A673 (cell line): ENCODE data around the gene BCAR3. TPM values are rescaled to one million over a fixed set of nuclear protein-coding genes. Genes with fewer than 3 reads are reported as not detected.

Experiments used
- BruUV-seq: library from RNA; stranded (reverse); fragments of 400-500 nt; replicated peaks from 2 replicates; lab custom pipeline; 2021; lab: Mats Ljungman, UMichigan
- CTCF ChIA-PET: fragments of 300-600 bp; sonication (Branson Sonifier 250); formaldehyde crosslinking; loops from one replicate; lab custom pipeline; 2022; ENCODE audit warnings: antibody characterized with exemption; lab: Charles Lee
- POLR2A ChIA-PET: fragments of 300-600 bp; sonication (Branson Sonifier 250); formaldehyde crosslinking; loops from one replicate; lab custom pipeline; 2022; ENCODE audit warnings: antibody characterized with exemption; ENCODE audit not compliant: low non-redundant PET; lab: Charles Lee
- DNase-seq: peaks from one replicate; pipeline ENCODE4 v3.0.0-alpha.2; 2015; ENCODE audit warnings: low spot score
- H3K27ac ChIP-seq: fragments of 200-600 bp; sonication (generic); 2 replicates; pipeline ENCODE4 v1.5.1; 2016; ENCODE audit warnings: mixed run types, low read depth, mild to moderate bottlenecking, mixed read lengths, antibody characterized with exemption, low read length; ENCODE audit not compliant: poor library complexity, severe bottlenecking
- H3K27me3 ChIP-seq: fragments of 200-600 bp; sonication (generic); replicated peaks from 2 replicates; pipeline ENCODE4 v1.6.1; 2017; ENCODE audit warnings: mixed run types, low read depth, mild to moderate bottlenecking, mixed read lengths, antibody characterized with exemption, low read length; ENCODE audit not compliant: insufficient read depth, poor library complexity
- H3K36me3 ChIP-seq: fragments of 200-600 bp; sonication (generic); 2 replicates; pipeline ENCODE4 v1.6.1; 2016; ENCODE audit warnings: mixed run types, mild to moderate bottlenecking, mixed read lengths, antibody characterized with exemption, low read length; ENCODE audit not compliant: insufficient read depth, poor library complexity, severe bottlenecking
- H3K4me1 ChIP-seq: fragments of 200-600 bp; sonication (generic); 2 replicates; pipeline ENCODE4 v1.6.1; 2017; ENCODE audit warnings: mixed run types, mild to moderate bottlenecking, mixed read lengths, antibody characterized with exemption, low read length; ENCODE audit not compliant: insufficient read depth, poor library complexity, severe bottlenecking
- H3K4me3 ChIP-seq: fragments of 200-600 bp; sonication (generic); 2 replicates; pipeline ENCODE4 v1.5.1; 2016; ENCODE audit warnings: low read depth, mixed run types, mild to moderate bottlenecking, mixed read lengths, low read length; ENCODE audit not compliant: poor library complexity, severe bottlenecking
- H3K9me3 ChIP-seq: fragments of 200-600 bp; sonication (generic); 2 replicates; pipeline ENCODE4 v1.6.1; 2016; ENCODE audit warnings: mixed run types, low read depth, mild to moderate bottlenecking, mixed read lengths, antibody characterized with exemption, low read length; ENCODE audit not compliant: poor library complexity, severe bottlenecking
- CTCF ChIP-seq: fragments of 300-800, 200-600 bp; sonication (generic); conservative IDR thresholded peaks from 2 replicates; pipeline ENCODE4 v1.5.1; 2017; ENCODE audit warnings: low read depth, mild to moderate bottlenecking, antibody characterized with exemption, low read length, moderate library complexity, mixed read lengths
- EZH2 ChIP-seq: fragments of 200-600 bp; sonication (generic); IDR thresholded peaks from 2 replicates; pipeline ENCODE4 v1.6.1; 2017; ENCODE audit warnings: borderline replicate concordance, low read depth, mild to moderate bottlenecking, mixed read lengths, antibody characterized with exemption, low read length; ENCODE audit not compliant: poor library complexity, severe bottlenecking
- intact Hi-C: fragments of 100-400 bp; cut with micrococcal nuclease; formaldehyde crosslinking; loops from one replicate; pipeline ENCODE4 v1.10.0; 2022; ENCODE audit not compliant: unreplicated experiment
- total RNA-seq: library from RNA; stranded (reverse); gene quantifications from 2 replicates; pipeline ENCODE4 v1.2.3, GENCODE V29; 2021

The BCAR3 gene
- total RNA-seq, 1 experiment from 2014 or later: 0.90 TPM

- no TSS peak for BruUV-seq
- no peak for TF ChIP-seq EZH2
- Histone ChIP-seq H3K27ac (no peak overlapping the region), H3K27me3 (no peaks in the 10 kb centered on the region), H3K36me3 (no peaks in the 10 kb centered on the region), H3K4me1 (no peaks in the 10 kb centered on the region), H3K9me3 (no peaks in the 10 kb centered on the region), H3K4me3 (no peak overlapping the region)
- ChIA-PET POLR2A (no interaction called here), CTCF (no interaction called here)
- intact Hi-C loops: no loop called here
- DNase-seq: no peak
These were observed 26.3 kb upstream of the BCAR3 start for GRCh38 chr1:93707956-93708355.

GRCh38 chr1:93705892-93706500 is 24.4 kb upstream of the BCAR3 start:
- Histone ChIP-seq H3K27me3 (no peaks in the 10 kb centered on the region), H3K27ac (no peak overlapping the region), H3K4me3 (no peak overlapping the region), H3K36me3 (no peaks in the 10 kb centered on the region), H3K9me3 (no peaks in the 10 kb centered on the region), H3K4me1 (no peaks in the 10 kb centered on the region)
- ChIA-PET POLR2A (interaction anchor here (0.6 kb wide), 1 partner anchor 123 kb away, joined by 3 read pairs; no protein-coding TSS in a partner anchor), CTCF (interaction anchor here (0.8 kb wide), 1 partner anchor 138 kb away, joined by 3 read pairs; no protein-coding TSS in a partner anchor)
- BruUV-seq: no TSS peak
- TF ChIP-seq CTCF (no peak), EZH2 (no peak)
- no peak for DNase-seq
- intact Hi-C loops: no loop called here

GRCh38 chr1:93704052-93704451 is 22.4 kb upstream of the BCAR3 start:
- Histone ChIP-seq H3K4me3 (no peak overlapping the region), H3K4me1 (no peaks in the 10 kb centered on the region), H3K27me3 (no peaks in the 10 kb centered on the region), H3K36me3 (no peaks in the 10 kb centered on the region), H3K9me3 (no peaks in the 10 kb centered on the region), H3K27ac (no peak overlapping the region)
- no TSS peak for BruUV-seq
- CTCF ChIA-PET: interaction anchor here (0.6 kb wide), 1 partner anchor 75 kb away, joined by 3 read pairs; no protein-coding TSS in a partner anchor
- DNase-seq: no peak
- POLR2A ChIA-PET: no interaction called here
- no peak for TF ChIP-seq EZH2
- no peak for TF ChIP-seq CTCF
- intact Hi-C loops: no loop called here
